A204.1 (cell line): ENCODE data around the gene CASQ1.

Source experiments
- FAIRE-seq: peaks from 2 replicates; lab custom pipeline; 2012; peaks lifted over from hg19 to GRCh38; lab: Jason Lieb, UNC

Gene CASQ1

GRCh38 chr1:160227034-160227433, 36.7 kb downstream of the CASQ1 start:
- no peak for FAIRE-seq

DNA sequence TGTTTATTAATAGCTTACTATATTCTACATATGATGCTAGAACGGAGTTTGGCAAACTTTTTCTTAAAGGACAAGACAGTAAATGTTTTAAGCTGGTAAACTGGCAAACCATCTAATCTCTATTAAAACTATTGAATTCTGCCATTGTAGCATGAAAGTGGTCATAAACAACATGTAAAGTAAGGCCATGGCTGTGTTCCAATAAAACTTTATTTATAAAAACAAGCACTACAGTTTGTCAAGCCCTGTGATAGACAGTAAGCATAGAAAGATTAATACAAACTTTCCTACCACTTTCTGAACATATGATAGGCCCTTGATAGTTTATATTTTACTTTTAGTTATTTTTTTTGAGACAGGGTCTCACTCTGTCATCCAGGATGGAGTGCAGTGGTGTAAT, 37.2 kb downstream of the CASQ1 start:
- no peak for FAIRE-seq

DNA sequence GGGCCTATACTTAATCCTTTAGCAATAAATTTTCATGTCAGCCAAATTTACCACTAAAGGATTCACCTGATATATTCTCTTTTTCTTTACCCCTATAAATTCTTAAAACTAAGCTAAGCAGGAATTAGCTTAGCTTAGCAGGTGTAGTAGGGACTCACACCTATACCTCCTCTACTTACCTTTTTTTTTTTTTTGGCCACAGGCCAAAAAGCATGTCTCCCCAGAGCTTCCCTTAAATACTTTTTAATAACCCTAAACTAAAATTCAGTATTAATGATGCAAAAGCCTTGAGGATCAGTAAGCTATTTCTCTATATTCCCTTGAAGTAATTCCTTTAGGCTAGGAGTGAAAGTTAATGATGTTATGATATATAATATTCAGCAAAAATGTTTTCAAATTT, 38.1 kb downstream of the CASQ1 start:
- no peak for FAIRE-seq

DNA sequence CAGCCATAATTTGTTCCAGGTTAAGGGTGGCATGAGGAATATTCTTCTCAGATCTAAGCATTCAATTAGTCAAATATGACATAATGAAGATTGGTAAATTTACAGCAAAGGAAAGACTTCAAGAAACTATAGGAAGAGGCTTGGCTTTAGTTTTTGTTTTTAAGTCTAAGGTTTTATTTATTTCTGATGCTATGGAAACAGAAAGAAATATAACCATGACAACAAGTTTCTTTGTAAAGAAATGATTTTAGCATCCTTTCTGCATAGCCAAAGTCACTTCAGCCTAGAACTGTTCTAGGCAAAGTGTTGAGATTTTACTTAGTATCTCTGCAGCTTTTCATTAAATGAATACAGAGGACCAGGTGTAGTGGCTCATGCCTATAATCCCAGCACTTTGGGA, 42.5 kb downstream of the CASQ1 start:
- no peak for FAIRE-seq

DNA sequence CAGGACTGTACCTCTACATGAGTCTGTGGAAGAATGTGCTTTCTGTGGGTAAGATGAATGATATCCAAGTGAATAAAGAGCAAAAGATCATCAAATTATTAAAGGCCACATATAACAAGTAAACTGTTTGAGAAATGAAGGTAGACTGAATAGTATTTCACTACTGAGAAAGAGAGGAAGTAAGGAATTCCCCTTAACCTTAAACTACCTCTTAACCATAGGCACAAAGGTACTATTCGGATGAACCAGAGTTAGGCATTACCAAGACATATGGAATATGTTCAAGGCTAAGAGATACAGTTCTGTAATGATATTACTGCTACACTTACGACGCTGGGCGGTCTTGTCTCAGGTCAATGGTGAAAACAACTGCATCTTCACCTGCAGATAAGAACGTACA, 46.4 kb downstream of the CASQ1 start:
- FAIRE-seq = no peak

- no peak for FAIRE-seq
Observed at GRCh38 chr1:160237558-160237957, 47.2 kb downstream of the CASQ1 start.

GRCh38 chr1:160238408-160238807, 48.0 kb downstream of the CASQ1 start:
- FAIRE-seq = no peak

DNA sequence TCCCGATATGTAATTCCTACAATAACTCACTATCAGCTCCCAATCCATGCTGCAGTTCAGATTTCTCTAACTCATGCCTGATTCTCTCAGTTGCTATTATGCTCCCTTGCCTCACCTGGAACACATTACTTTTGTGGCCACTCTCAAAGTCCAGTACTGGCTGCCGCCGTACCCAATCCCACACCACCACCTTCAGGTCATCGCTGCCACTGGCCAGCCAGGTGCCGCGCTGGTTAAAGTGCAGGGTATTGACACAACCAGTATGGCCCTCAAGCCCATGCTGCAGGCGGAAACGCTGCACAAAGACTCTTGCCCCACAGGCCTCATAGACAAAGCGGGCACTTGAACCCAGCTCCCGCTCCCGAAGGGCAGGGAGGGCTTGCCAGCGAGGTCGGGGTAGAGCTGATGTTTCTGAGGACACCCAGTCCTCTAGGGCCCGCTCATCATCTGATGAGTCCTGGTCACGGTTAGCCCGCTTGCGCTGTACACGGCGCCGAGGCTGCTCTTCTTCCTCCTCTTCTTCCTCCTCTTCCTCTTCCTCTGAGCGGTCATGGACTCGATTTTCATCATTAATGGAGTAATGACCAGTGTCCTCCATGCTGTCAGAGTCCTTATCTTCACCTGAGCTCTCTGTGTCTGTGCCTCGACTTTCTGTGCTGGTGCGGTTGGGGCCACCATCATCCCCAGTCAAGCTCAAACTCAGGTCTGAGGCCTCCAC, 49.4 kb downstream of the CASQ1 start:
- FAIRE-seq = no peak

GRCh38 chr1:160243767-160244166, 53.4 kb downstream of the CASQ1 start:
- FAIRE-seq = no peak

GRCh38 chr1:160244209-160244608, 53.8 kb downstream of the CASQ1 start:
- no peak for FAIRE-seq

DNA sequence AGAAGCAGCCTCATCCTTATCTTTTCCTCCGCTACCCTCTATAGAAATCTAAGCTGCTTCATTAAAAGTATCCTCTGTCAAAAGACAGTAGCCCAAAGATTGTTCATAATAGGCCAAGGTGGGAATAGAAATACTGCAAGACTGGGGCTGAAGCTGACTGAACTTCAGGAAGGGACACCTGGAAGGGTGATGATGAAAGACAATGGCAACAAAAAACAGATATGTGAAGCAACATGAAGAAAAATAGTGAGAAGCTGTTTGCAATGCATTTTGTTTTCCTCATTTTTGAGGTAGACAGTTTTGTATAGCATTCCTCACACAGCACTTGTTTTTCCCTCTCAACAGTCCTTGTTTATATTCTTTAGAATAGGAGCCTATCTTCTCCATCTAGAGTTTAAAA, 55.1 kb downstream of the CASQ1 start:
- FAIRE-seq = no peak

DNA sequence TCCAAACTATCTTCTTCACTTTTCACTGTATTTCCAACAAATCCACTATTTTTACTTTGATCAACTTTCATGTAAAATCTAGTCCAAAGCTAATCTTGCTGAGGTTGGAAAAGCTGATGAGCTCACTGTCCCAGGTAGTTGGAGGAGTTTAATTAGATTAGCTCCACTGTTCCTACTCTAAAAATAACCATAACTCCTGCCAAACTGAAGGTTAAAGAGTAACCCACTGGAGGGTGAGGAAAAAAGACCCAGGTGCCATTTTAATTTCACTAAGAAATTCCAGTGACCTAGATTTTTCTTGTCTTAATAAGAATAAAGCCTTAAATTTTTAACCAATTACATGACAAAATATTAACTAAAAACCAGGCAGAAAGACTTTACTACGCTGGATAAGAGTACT, 56.7 kb downstream of the CASQ1 start:
- no peak for FAIRE-seq

- FAIRE-seq = no peak
Observed at GRCh38 chr1:160251011-160251410, 60.6 kb downstream of the CASQ1 start.
